H1 (cell line): ENCODE data around the gene P2RX2.

Source experiments
- ATF3 ChIP-seq: IDR thresholded peaks from 2 replicates; pipeline ENCODE4 v1.6.1; 2011; ENCODE audit warnings: low read depth, mild to moderate bottlenecking, low read length; ENCODE audit not compliant: insufficient read depth
- BACH1 ChIP-seq: IDR thresholded peaks from 2 replicates; pipeline ENCODE4 v1.6.1; 2012; ENCODE audit warnings: low read length, improper control_type of control experiment
- CTCF ChIP-seq, 3 experiments: IDR thresholded peaks; 1 replicate in 2 of 3; 2 replicates in 1 of 3; pipeline versions ENCODE4 v1.5.1 to v1.6.1; 2011; ENCODE audit warnings: low read length in 3 of 3, mild to moderate bottlenecking in 3 of 3, inconsistent platforms in 2 of 3, low read depth in 1 of 3, moderate library complexity in 1 of 3; ENCODE audit not compliant: insufficient read depth in 1 of 3; ENCODE audit errors: control extremely low read depth in 1 of 3
- EP300 ChIP-seq, 2 experiments: IDR thresholded peaks; 1 replicate in 1 of 2; 2 replicates in 1 of 2; pipeline ENCODE4 v1.6.1; 2011 to 2012; ENCODE audit warnings: low read depth in 2 of 2, low read length in 2 of 2, mild to moderate bottlenecking in 2 of 2, borderline replicate concordance in 1 of 2, inconsistent platforms in 1 of 2, moderate library complexity in 1 of 2
- EZH2 ChIP-seq: fragments of 200-600 bp; sonication (generic); IDR thresholded peaks from 2 replicates; pipeline ENCODE4 v1.7.1; 2012; ENCODE audit warnings: low read depth, mild to moderate bottlenecking, moderate library complexity, low read length, inconsistent platforms; ENCODE audit not compliant: severe bottlenecking
- HDAC2 ChIP-seq, 2 experiments: fragments of 300-600 bp in 1 of 2; sonication (generic) in 1 of 2; IDR thresholded peaks; 2 replicates each; pipeline ENCODE4 v1.6.1; 2011 to 2012; ENCODE audit warnings: low read depth in 2 of 2, low read length in 2 of 2, mild to moderate bottlenecking in 2 of 2, moderate library complexity in 2 of 2, borderline replicate concordance in 1 of 2, inconsistent platforms in 1 of 2
- JUND ChIP-seq: IDR thresholded peaks from 2 replicates; pipeline ENCODE4 v1.6.1; 2011; ENCODE audit warnings: mild to moderate bottlenecking, improper control_type of control experiment, low read length
- MAX ChIP-seq: IDR thresholded peaks from 2 replicates; pipeline ENCODE4 v1.6.1; 2012; ENCODE audit warnings: inconsistent platforms
- POLR2A ChIP-seq, 2 experiments: IDR thresholded peaks; 1 replicate in 1 of 2; 2 replicates in 1 of 2; pipeline ENCODE4 v1.6.1; 2011; ENCODE audit warnings: low read depth in 2 of 2, low read length in 2 of 2, mild to moderate bottlenecking in 2 of 2; ENCODE audit errors: control extremely low read depth in 1 of 2
- POLR2AphosphoS5 ChIP-seq: IDR thresholded peaks from 2 replicates; pipeline ENCODE4 v1.6.1; 2011; ENCODE audit warnings: low read depth, low read length
- SIN3A ChIP-seq, 2 experiments: IDR thresholded peaks in 1 of 2; conservative IDR thresholded peaks in 1 of 2; 2 replicates each; pipeline ENCODE4 v1.6.1; 2011 to 2012; ENCODE audit warnings: low read length in 2 of 2, improper control_type of control experiment in 1 of 2, low read depth in 1 of 2, mild to moderate bottlenecking in 1 of 2
- SRF ChIP-seq: IDR thresholded peaks from 2 replicates; pipeline ENCODE4 v1.6.1; 2011; ENCODE audit warnings: mild to moderate bottlenecking, low read depth, low read length, moderate library complexity
- TCF12 ChIP-seq: IDR thresholded peaks from 2 replicates; pipeline ENCODE4 v1.6.1; 2011; ENCODE audit warnings: low read depth, mild to moderate bottlenecking, low read length
- TEAD4 ChIP-seq: IDR thresholded peaks from 2 replicates; pipeline ENCODE4 v1.6.1; 2012; ENCODE audit warnings: low read depth, low read length, inconsistent platforms, mixed read lengths

GRCh38 chr12:132617822-132618682 lies 524 bp upstream of the P2RX2 start:
- TF ChIP-seq CTCF (IDR thresholded peaks at IDR 0.05; ENCODE audit: control extremely low read depth in 1 of 3, insufficient read depth in 1 of 3, low read depth in 1 of 3, low read length in 3 of 3) (no peak), POLR2AphosphoS5 (no peak), SRF (no peak), TCF12 (0 out of 2 replicates have a peak, but pooled peaks have one; percentile 49), POLR2A (IDR thresholded peaks at IDR 0.05; ENCODE audit: control extremely low read depth in 1 of 2, low read depth in 2 of 2, low read length in 2 of 2) (no peak), EP300 (IDR thresholded peaks at IDR 0.05; ENCODE audit: borderline replicate concordance in 1 of 2, low read depth in 2 of 2, low read length in 2 of 2) (peak in 1 of 2 experiments; percentile 23; a peak in 1 of 3 replicates), HDAC2 (IDR thresholded peaks at IDR 0.05; ENCODE audit: borderline replicate concordance in 1 of 2, low read depth in 2 of 2, low read length in 2 of 2) (0 out of 4 replicates have a peak, but pooled peaks of 1 of the 2 experiments have one; percentile 52), TEAD4 (no peak), SIN3A (conservative IDR thresholded peaks at IDR 0.05 in 1 of 2, IDR thresholded peaks at IDR 0.05 in 1 of 2; ENCODE audit: low read depth in 1 of 2, low read length in 2 of 2) (no peak), BACH1 (no peak), ATF3 (no peak), MAX (peak; percentile 95), EZH2 (no peak), JUND (no peak)
